IMR-90 (cell line): ENCODE data around the gene SCD. TPM values are rescaled to one million over a fixed set of nuclear protein-coding genes. Genes with fewer than 3 reads are reported as not detected.

Experiments used
- ATAC-seq: fragments of 200-7000 bp; cut with Tn5 transposase; 2 replicates; pipeline ENCODE4 v1.9.1; 2020; ENCODE audit warnings: low read depth, mild to moderate bottlenecking, moderate library complexity
- BruUV-seq: library from RNA; stranded (reverse); fragments of 400-500 nt; replicated peaks from 2 replicates; lab custom pipeline; 2021; lab: Mats Ljungman, UMichigan
- CTCF ChIA-PET: fragments of 300-600 bp; formaldehyde crosslinking; extraction: SDS; loops from one replicate; lab custom pipeline; 2021; ENCODE audit warnings: antibody characterized with exemption; lab: Yijun Ruan, JAX
- POLR2A ChIA-PET: fragments of 300-600 bp; sonication (Branson Sonifier 250); formaldehyde crosslinking; loops from one replicate; lab custom pipeline; 2022; ENCODE audit warnings: antibody characterized with exemption; ENCODE audit not compliant: unreplicated experiment; lab: Charles Lee
- DNase-seq: peaks from one replicate; pipeline ENCODE4 v3.0.0; 2013
- H2AFZ ChIP-seq: replicated peaks from 2 replicates; pipeline ENCODE3; 2013; ENCODE audit warnings: low read length, mild to moderate bottlenecking; ENCODE audit not compliant: poor library complexity
- H2AK5ac ChIP-seq: 2 replicates; pipeline ENCODE4 v1.6.1; 2013; ENCODE audit warnings: low read depth, low read length, inconsistent platforms
- H2AK9ac ChIP-seq: replicated peaks from 2 replicates; pipeline ENCODE3; 2013; ENCODE audit warnings: mild to moderate bottlenecking, low read depth, low read length, moderate library complexity; ENCODE audit not compliant: poor library complexity
- H2BK120ac ChIP-seq: 2 replicates; pipeline ENCODE4 v1.6.1; 2013; ENCODE audit warnings: low read depth, low read length, inconsistent platforms
- H2BK15ac ChIP-seq: 3 replicates; pipeline ENCODE4 v1.6.1; 2013; ENCODE audit warnings: low read depth, low read length, inconsistent platforms
- H2BK20ac ChIP-seq: 2 replicates; pipeline ENCODE4 v1.6.1; 2013; ENCODE audit warnings: low read depth, mild to moderate bottlenecking, inconsistent platforms, low read length, moderate library complexity
- H2BK5ac ChIP-seq: 2 replicates; pipeline ENCODE4 v1.6.1; 2013; ENCODE audit warnings: mild to moderate bottlenecking, low read depth, low read length, inconsistent platforms; ENCODE audit not compliant: poor library complexity, severe bottlenecking
- H3K14ac ChIP-seq: replicated peaks from 2 replicates; pipeline ENCODE4 v1.6.1; 2013; ENCODE audit warnings: low read depth, low read length, inconsistent platforms
- H3K18ac ChIP-seq: 2 replicates; pipeline ENCODE4 v1.6.1; 2013; ENCODE audit warnings: low read depth, low read length, control low read depth
- H3K23ac ChIP-seq: 2 replicates; pipeline ENCODE4 v1.6.1; 2013; ENCODE audit warnings: low read depth, low read length, inconsistent platforms
- H3K27ac ChIP-seq: 2 replicates; pipeline ENCODE4 v1.5.1; 2013; ENCODE audit warnings: mild to moderate bottlenecking, control low read depth, low read length; ENCODE audit not compliant: insufficient read depth
- H3K27me3 ChIP-seq: 2 replicates; pipeline ENCODE4 v1.6.1; 2013; ENCODE audit warnings: low read length; ENCODE audit not compliant: control insufficient read depth, insufficient read depth
- H3K36me3 ChIP-seq: 2 replicates; pipeline ENCODE4 v1.6.1; 2013; ENCODE audit warnings: low read length, mixed read lengths; ENCODE audit not compliant: control insufficient read depth, insufficient read depth
- H3K4ac ChIP-seq: 2 replicates; pipeline ENCODE4 v1.6.1; 2013; ENCODE audit warnings: low read depth, low read length, inconsistent platforms
- H3K4me1 ChIP-seq: 2 replicates; pipeline ENCODE4 v1.6.1; 2013; ENCODE audit warnings: low read length, mixed read lengths; ENCODE audit not compliant: control insufficient read depth, insufficient read depth
- H3K4me2 ChIP-seq: 2 replicates; pipeline ENCODE4 v1.6.1; 2013; ENCODE audit warnings: low read depth, mild to moderate bottlenecking, control low read depth, low read length, moderate library complexity
- H3K4me3 ChIP-seq: 2 replicates; pipeline ENCODE4 v1.5.1; 2013; ENCODE audit warnings: low read depth, mild to moderate bottlenecking, control low read depth, low read length, moderate library complexity; ENCODE audit not compliant: insufficient read depth
- H3K56ac ChIP-seq: 2 replicates; pipeline ENCODE4 v1.6.1; 2013; ENCODE audit warnings: low read length, inconsistent platforms; ENCODE audit not compliant: insufficient read depth; ENCODE audit errors: extremely low read depth
- H3K79me1 ChIP-seq, 2 experiments: 2 replicates each; pipeline ENCODE4 v1.6.1; 2013; ENCODE audit warnings: low read length in 2 of 2, inconsistent platforms in 1 of 2, low read depth in 1 of 2
- H3K9ac ChIP-seq: 2 replicates; pipeline ENCODE4 v1.6.1; 2013; ENCODE audit warnings: low read depth, low read length, control low read depth
- H3K9me1 ChIP-seq: 2 replicates; pipeline ENCODE4 v1.6.1; 2013; ENCODE audit warnings: low read length, inconsistent platforms; ENCODE audit not compliant: insufficient read depth
- H3K9me3 ChIP-seq: 2 replicates; pipeline ENCODE4 v1.6.1; 2013; ENCODE audit warnings: low read length; ENCODE audit not compliant: control insufficient read depth, insufficient read depth
- H4K20me1 ChIP-seq: 2 replicates; pipeline ENCODE4 v1.6.1; 2013; ENCODE audit warnings: low read length, inconsistent platforms; ENCODE audit not compliant: insufficient read depth
- H4K5ac ChIP-seq: 2 replicates; pipeline ENCODE4 v1.6.1; 2013; ENCODE audit warnings: mild to moderate bottlenecking, low read depth, low read length, control low read depth
- H4K8ac ChIP-seq, 2 experiments: 2 replicates each; pipeline ENCODE4 v1.6.1; 2013; ENCODE audit warnings: low read depth in 2 of 2, low read length in 2 of 2, control low read depth in 1 of 2, inconsistent platforms in 1 of 2
- H4K91ac ChIP-seq: 2 replicates; pipeline ENCODE4 v1.6.1; 2013; ENCODE audit warnings: low read depth, low read length, inconsistent platforms; ENCODE audit not compliant: insufficient read depth
- BHLHE40 ChIP-seq: fragments of 150-350 bp; IDR thresholded peaks from 2 replicates; pipeline ENCODE4 v1.6.1; 2016; ENCODE audit warnings: mild to moderate bottlenecking, low read depth, low read length
- MAFK ChIP-seq: IDR thresholded peaks from 2 replicates; pipeline ENCODE4 v1.6.1; 2012; ENCODE audit warnings: low read depth, low read length, improper control_type of control experiment
- MXI1 ChIP-seq: IDR thresholded peaks from 2 replicates; pipeline ENCODE4 v1.6.1; 2012; ENCODE audit warnings: low read depth, mild to moderate bottlenecking, low read length, moderate library complexity, borderline replicate concordance
- dilution Hi-C: fragments of 300-500 bp; cut with HindIII; formaldehyde crosslinking; loops from one replicate; pipeline ENCODE4 v1.14.3; 2018; ENCODE audit warnings: low sequenced_read_pairs; ENCODE audit not compliant: unreplicated experiment
- in situ Hi-C: fragments of 300-500 bp; cut with MboI; formaldehyde crosslinking; loops from 3 replicates; pipeline ENCODE4 v1.14.3; 2019; ENCODE audit warnings: low sequenced_read_pairs, inconsistent platforms, mixed read lengths
- intact Hi-C: fragments of 100-400 bp; cut with micrococcal nuclease; formaldehyde crosslinking; loops from 2 replicates; pipeline ENCODE4 v1.10.0; 2022
- polyA plus RNA-seq, 3 experiments: library from polyadenylated mRNA; depleted of rRNA; stranded (reverse); fragments of >200 nt; gene quantifications; 2 replicates each; pipeline ENCODE4 v1.2.3, GENCODE V29; 2012; ENCODE audit warnings: low replicate concordance in 1 of 3
- total RNA-seq: library from RNA; depleted of rRNA; stranded (reverse); fragments of >200 nt; gene quantifications from 2 replicates; pipeline ENCODE4 v1.2.3, GENCODE V29; 2012

SCD gene
- total and polyA plus RNA-seq, 2 of the 4 experiments (the other 2 are of a cell fraction) = 50.7 to 65.1 TPM

DNA sequence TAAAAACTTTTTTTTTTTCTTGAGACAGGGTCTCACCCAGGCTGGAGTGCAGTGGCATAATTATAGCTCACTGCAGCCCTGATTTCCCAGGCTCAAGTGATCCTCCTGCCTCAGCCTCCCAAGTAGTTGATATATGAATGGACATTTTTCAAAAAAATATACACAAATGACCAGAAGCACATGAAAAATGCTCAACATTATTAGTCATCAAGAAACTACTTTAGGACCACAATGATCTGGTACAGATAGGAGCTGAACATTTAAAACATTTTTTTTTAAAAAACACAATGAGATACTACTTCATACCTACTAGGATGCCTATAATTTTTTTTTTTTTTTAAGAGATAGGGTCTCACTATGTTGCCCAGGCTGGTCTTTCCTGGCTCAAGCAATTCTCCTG is 21.7 kb downstream of the SCD start:
- DNase-seq (no peak), ATAC-seq (no peak)
- in situ Hi-C loops = no loop called here
- no peak overlapping the region for H3K14ac ChIP-seq
- H3K18ac ChIP-seq = no peak overlapping the region
- H3K36me3 ChIP-seq = no peaks in the 10 kb centered on the region
- peaks cover 20% of the 10 kb centered on the region for H3K4me1 ChIP-seq
- no peak overlapping the region for H3K4me2 ChIP-seq
- no peak overlapping the region for H4K8ac ChIP-seq
- H4K5ac ChIP-seq = no peak overlapping the region
- H3K79me1 ChIP-seq = peaks cover 0 to 16% of the 10 kb centered on the region in 2 experiments; a peak in 1 of 4 replicates
- TF ChIP-seq MXI1 = no peak
- TF ChIP-seq MAFK = no peak
- no peak for TF ChIP-seq BHLHE40
- dilution Hi-C loops = no loop called here
- intact Hi-C loops = no loop called here
- no peak overlapping the region for H2AK9ac ChIP-seq
- H3K4me3 ChIP-seq = no peak overlapping the region
- H2AK5ac ChIP-seq = no peak overlapping the region
- H3K27me3 ChIP-seq = no peaks in the 10 kb centered on the region
- no peak overlapping the region for H3K4ac ChIP-seq
- no peak overlapping the region for H4K91ac ChIP-seq
- peaks cover 15% of the 10 kb centered on the region; the same call in 1 of the 2 replicates for H3K9me1 ChIP-seq
- H2BK15ac ChIP-seq = no peak overlapping the region
- POLR2A ChIA-PET = no interaction called here
- H3K56ac ChIP-seq = no peak overlapping the region
- H3K9me3 ChIP-seq = no peaks in the 10 kb centered on the region
- H3K27ac ChIP-seq = no peak overlapping the region
- H2AFZ ChIP-seq = no peak overlapping the region
- H2BK5ac ChIP-seq = no peak overlapping the region
- no peak overlapping the region for H2BK120ac ChIP-seq
- CTCF ChIA-PET = interaction anchor here (1.2 kb wide), 1 partner anchor 65 kb away, joined by 3 read pairs; no protein-coding TSS in a partner anchor
- no peak overlapping the region for H2BK20ac ChIP-seq
- no peak overlapping the region for H3K23ac ChIP-seq
- 0 out of 2 replicates have a peak, but pooled peaks cover 2% of the 10 kb centered on the region for H4K20me1 ChIP-seq
- no TSS peak for BruUV-seq
- H3K9ac ChIP-seq = no peak overlapping the region
